SK-N-SH (cell line): ENCODE results near the gene FAM131B. TPM values are rescaled to one million over a fixed set of nuclear protein-coding genes. Genes with fewer than 3 reads are reported as not detected.

ENCODE experiments used
- CTCF ChIA-PET: fragments of 300-600, 350-600 bp; formaldehyde crosslinking; extraction: SDS; loops from one replicate; lab custom pipeline; 2021; lab: Yijun Ruan, JAX
- POLR2A ChIA-PET: fragments of 350-600 bp; sonication (Branson Sonifier 250); formaldehyde crosslinking; extraction: SDS; loops from one replicate; lab custom pipeline; 2020; ENCODE audit warnings: antibody characterized with exemption, inconsistent platforms; lab: Yijun Ruan, JAX
- DNase-seq: peaks from one replicate; pipeline ENCODE4 v3.0.0; 2012
- H2AFZ ChIP-seq: fragments of 200-600 bp; sonication (generic); 2 replicates; pipeline ENCODE4 v1.8.1; 2016; ENCODE audit warnings: antibody characterized with exemption, mild to moderate bottlenecking, low read depth
- H3F3A ChIP-seq: fragments of 200-600 bp; sonication (generic); replicated peaks from 2 replicates; pipeline ENCODE3; 2016; ENCODE audit warnings: antibody characterized with exemption, mild to moderate bottlenecking; ENCODE audit not compliant: insufficient read depth
- H3K27ac ChIP-seq, 2 experiments: fragments of 200-500 bp in 1 of 2; fragments of 200-600 bp in 1 of 2; sonication (Bioruptor generic) in 1 of 2; sonication (generic), shearing (Covaris generic) in 1 of 2; 2 replicates each; pipeline versions ENCODE4 v1.5.1 to v1.6.1; 2014 to 2016; ENCODE audit warnings: low read depth in 2 of 2, inconsistent platforms in 1 of 2, low read length in 1 of 2, mild to moderate bottlenecking in 1 of 2, mixed read lengths in 1 of 2
- H3K27me3 ChIP-seq: fragments of 200-600 bp; sonication (generic), shearing (Covaris generic); 2 replicates; pipeline ENCODE4 v1.6.1; 2016; ENCODE audit warnings: mixed run types; ENCODE audit not compliant: insufficient read depth
- H3K36me3 ChIP-seq, 2 experiments: fragments of 200-500 bp in 1 of 2; fragments of 200-600 bp in 1 of 2; sonication (Bioruptor generic) in 1 of 2; sonication (generic) in 1 of 2; replicated peaks in 1 of 2; 2 replicates each; pipeline versions ENCODE3 to v1.5.1; 2014 to 2016; ENCODE audit warnings: low read length in 1 of 2, mild to moderate bottlenecking in 1 of 2; ENCODE audit not compliant: insufficient read depth in 2 of 2, control insufficient read depth in 1 of 2
- H3K4me1 ChIP-seq, 2 experiments: fragments of 200-500 bp in 1 of 2; fragments of 200-600 bp in 1 of 2; sonication (Bioruptor generic) in 1 of 2; sonication (generic), shearing (Covaris generic) in 1 of 2; 2 replicates each; pipeline versions ENCODE4 v1.5.1 to v1.6.1; 2014 to 2016; ENCODE audit warnings: low read depth in 1 of 2, low read length in 1 of 2, mixed run types in 1 of 2; ENCODE audit not compliant: insufficient read depth in 2 of 2, control insufficient read depth in 1 of 2
- H3K4me2 ChIP-seq: fragments of 200-600 bp; sonication (generic), shearing (Covaris generic); 2 replicates; pipeline ENCODE4 v1.6.1; 2017; ENCODE audit warnings: mixed run types
- H3K4me3 ChIP-seq, 2 experiments: fragments of 200-500 bp in 1 of 2; fragments of 200-600 bp in 1 of 2; sonication (Bioruptor generic) in 1 of 2; sonication (generic), shearing (Covaris generic) in 1 of 2; 2 replicates each; pipeline versions ENCODE4 v1.5.1 to v1.8.1; 2014 to 2016; ENCODE audit warnings: low read depth in 2 of 2, inconsistent platforms in 1 of 2, low read length in 1 of 2, mild to moderate bottlenecking in 1 of 2, mixed read lengths in 1 of 2, moderate library complexity in 1 of 2
- H3K79me2 ChIP-seq: fragments of 200-600 bp; sonication (generic); 2 replicates; pipeline ENCODE4 v1.8.1; 2017; ENCODE audit warnings: mild to moderate bottlenecking; ENCODE audit not compliant: insufficient read depth
- H3K9ac ChIP-seq: fragments of 200-600 bp; sonication (generic); 2 replicates; pipeline ENCODE4 v1.6.1; 2017; ENCODE audit warnings: mixed run types
- H3K9me2 ChIP-seq: fragments of 200-600 bp; sonication (generic); 2 replicates; pipeline ENCODE4 v1.6.1; 2017; ENCODE audit warnings: mixed run types
- H3K9me3 ChIP-seq: fragments of 200-600 bp; sonication (generic); 2 replicates; pipeline ENCODE4 v1.6.1; 2017; ENCODE audit warnings: mixed run types, mild to moderate bottlenecking, moderate library complexity
- H4K20me1 ChIP-seq: fragments of 200-600 bp; sonication (generic); 2 replicates; pipeline ENCODE4 v1.6.1; 2017; ENCODE audit warnings: mild to moderate bottlenecking, mixed run types; ENCODE audit not compliant: insufficient read depth
- EP300 ChIP-seq, 2 experiments: IDR thresholded peaks; 2 replicates each; pipeline versions ENCODE4 v1.4.0 to v1.6.1; 2012; ENCODE audit warnings: borderline replicate concordance in 1 of 2, low read depth in 1 of 2, low read length in 1 of 2
- EZH2phosphoT487 ChIP-seq: fragments of 200-600 bp; sonication (generic); IDR thresholded peaks from 2 replicates; pipeline ENCODE4 v1.6.1; 2017; ENCODE audit warnings: low read depth, mixed run types, mild to moderate bottlenecking, antibody characterized with exemption, moderate library complexity, borderline replicate concordance
- FOSL2 ChIP-seq: IDR thresholded peaks from 2 replicates; pipeline ENCODE4 v1.4.0; 2012; ENCODE audit warnings: low read depth, mild to moderate bottlenecking, moderate library complexity, borderline replicate concordance
- FOXM1 ChIP-seq: IDR thresholded peaks from 2 replicates; pipeline ENCODE4 v1.4.0; 2012; ENCODE audit warnings: low read depth, mild to moderate bottlenecking
- GABPA ChIP-seq: IDR thresholded peaks from 2 replicates; pipeline ENCODE4 v1.4.0; 2012; ENCODE audit warnings: low read depth, mild to moderate bottlenecking
- MXI1 ChIP-seq: IDR thresholded peaks from 2 replicates; pipeline ENCODE4 v1.6.1; 2012; ENCODE audit warnings: mild to moderate bottlenecking, low read depth, low read length, improper control_type of control experiment
- NFIC ChIP-seq: IDR thresholded peaks from 2 replicates; pipeline ENCODE4 v1.4.0; 2012; ENCODE audit warnings: borderline replicate concordance
- POLR2AphosphoS5 ChIP-seq: IDR thresholded peaks from 2 replicates; pipeline ENCODE4 v1.6.1; 2012; ENCODE audit warnings: low read depth, low read length
- RAD21 ChIP-seq: IDR thresholded peaks from 2 replicates; pipeline ENCODE4 v1.6.1; 2012; ENCODE audit warnings: mild to moderate bottlenecking, low read length
- REST ChIP-seq: IDR thresholded peaks from 2 replicates; pipeline ENCODE4 v1.6.1; 2012; ENCODE audit warnings: mild to moderate bottlenecking, low read depth, low read length, moderate library complexity
- RFX5 ChIP-seq: IDR thresholded peaks from 2 replicates; pipeline ENCODE4 v1.6.1; 2012; ENCODE audit warnings: mild to moderate bottlenecking, improper control_type of control experiment, low read length
- RXRA ChIP-seq: IDR thresholded peaks from 2 replicates; pipeline ENCODE4 v1.4.0; 2012; ENCODE audit warnings: low read depth, mild to moderate bottlenecking, borderline replicate concordance
- TAF1 ChIP-seq: IDR thresholded peaks from 2 replicates; pipeline ENCODE4 v1.6.1; 2012; ENCODE audit warnings: low read depth, mild to moderate bottlenecking, low read length, moderate library complexity, borderline replicate concordance
- TCF12 ChIP-seq: IDR thresholded peaks from 2 replicates; pipeline ENCODE4 v1.4.0; 2012
- USF2 ChIP-seq: fragments of 150-350 bp; IDR thresholded peaks from 2 replicates; pipeline ENCODE4 v1.6.1; 2017; ENCODE audit warnings: antibody characterized with exemption, low read length, low read depth, borderline replicate concordance
- WGBS: methylation state at CpG from one replicate; pipeline ENCODE4 v1.1.6; 2017; ENCODE audit warnings: low lambda C conversion rate; 5-methylcytosine and 5-hydroxymethylcytosine counted together
- polyA plus RNA-seq, 3 experiments: library from polyadenylated mRNA; depleted of rRNA; stranded (reverse); fragments of >200 nt; gene quantifications; 2 replicates each; pipeline ENCODE4 v1.2.3, GENCODE V29; 2012
- TF ChIP-seq, protein P1 (sequence below): IDR thresholded peaks from 2 replicates; pipeline ENCODE4 v1.4.0; 2012; ENCODE audit warnings: low read depth

The FAM131B gene
- polyA plus RNA-seq, 1 of the 3 experiments (the other 2 are of a cell fraction) = 43.6 TPM

DNA sequence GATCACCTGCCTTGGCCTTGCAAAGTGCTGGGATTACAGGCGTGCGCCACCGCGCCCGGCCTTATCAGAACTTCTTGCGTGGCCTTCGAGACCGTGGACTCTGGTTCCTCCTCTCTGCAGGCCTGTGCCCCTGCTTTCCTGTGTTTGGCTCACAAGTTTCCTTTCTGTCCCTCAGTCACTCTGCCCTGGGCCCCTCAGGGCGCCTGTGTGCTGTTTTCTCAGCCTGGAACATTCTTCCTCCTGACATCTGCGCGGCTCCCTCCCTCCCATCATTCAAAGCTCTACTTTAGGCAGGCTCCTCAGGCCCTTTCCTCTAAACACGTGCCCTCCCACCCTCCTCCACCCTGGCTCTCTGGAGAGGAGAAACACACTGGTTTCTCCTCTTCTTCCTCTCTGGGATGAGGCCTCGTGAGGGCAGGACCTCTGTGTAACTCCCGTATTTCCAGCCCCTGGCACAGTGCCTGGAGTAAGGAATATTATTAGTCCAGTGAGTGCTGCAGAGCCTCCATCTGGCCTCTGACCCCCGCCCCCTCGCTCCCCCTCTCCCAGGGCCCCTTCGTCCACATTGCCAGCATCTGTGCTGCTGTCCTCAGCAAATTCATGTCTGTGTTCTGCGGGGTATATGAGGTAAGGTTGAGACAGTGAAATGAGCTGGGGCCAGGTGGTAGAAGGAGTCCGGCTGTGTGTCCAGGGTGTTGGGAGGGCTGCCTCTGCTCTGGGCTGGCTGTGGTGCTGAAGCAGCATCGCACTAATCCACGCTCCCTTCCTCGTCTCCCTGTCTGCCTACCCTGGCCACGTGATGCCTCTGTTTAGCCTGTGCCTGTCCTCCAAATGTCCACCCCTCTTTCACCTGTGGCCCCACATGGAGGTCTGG lies 39.5 kb downstream of the FAM131B start:
- CTCF ChIA-PET = interaction anchor here (0.7 to 1.4 kb wide), 4 partner anchors 24 to 83 kb away, joined by 3 to 4 read pairs (median 3); partner anchors contain the start of gene CASP2
- Histone ChIP-seq H4K20me1 (no peaks in the 10 kb centered on the region), H3K79me2 (no peaks in the 10 kb centered on the region), H3K4me3 (no peak overlapping the region), H3K9ac (no peak overlapping the region), H3K36me3 (no peaks in the 10 kb centered on the region), H3K27ac (no peak overlapping the region), H3K4me1 (peaks cover 0 to 2% of the 10 kb centered on the region in 2 experiments; a peak in 1 of 4 replicates), H3K4me2 (no peak overlapping the region), H3F3A (no peaks in the 10 kb centered on the region), H3K27me3 (no peaks in the 10 kb centered on the region), H2AFZ (no peak overlapping the region), H3K9me3 (no peaks in the 10 kb centered on the region), H3K9me2 (no peaks in the 10 kb centered on the region)
- WGBS = 85% methylated on average over 23 of the region's 23 CpGs
- no peak for TF ChIP-seq REST
- TF ChIP-seq TCF12 = no peak
- TF ChIP-seq RFX5 = no peak
- TF ChIP-seq FOSL2 = no peak
- TF ChIP-seq, protein P1, sequence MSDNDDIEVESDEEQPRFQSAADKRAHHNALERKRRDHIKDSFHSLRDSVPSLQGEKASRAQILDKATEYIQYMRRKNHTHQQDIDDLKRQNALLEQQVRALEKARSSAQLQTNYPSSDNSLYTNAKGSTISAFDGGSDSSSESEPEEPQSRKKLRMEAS = no peak
- TF ChIP-seq FOXM1 = no peak
- TF ChIP-seq EZH2phosphoT487 = no peak
- no peak for TF ChIP-seq GABPA
- TF ChIP-seq MXI1 = no peak
- no peak for TF ChIP-seq EP300 (IDR thresholded peaks at IDR 0.05; ENCODE audit: borderline replicate concordance in 1 of 2, low read depth in 1 of 2, low read length in 1 of 2)
- no peak for TF ChIP-seq RXRA
- no peak for TF ChIP-seq POLR2AphosphoS5
- TF ChIP-seq RAD21 = no peak
- no peak for TF ChIP-seq NFIC
- TF ChIP-seq TAF1 = no peak
- no peak for TF ChIP-seq USF2
- peak; percentile 41 for DNase-seq
- POLR2A ChIA-PET = no interaction called here
